Vagina (tissue), 2 donors: ENCODE measurements around the gene COL26A1. TPM values are rescaled to one million over a fixed set of nuclear protein-coding genes. Genes with fewer than 3 reads are reported as not detected.
A peak's percentile ranks its signal among the peaks of the same experiment; 100 is the strongest.
"Not testable (repeated sequence)": the region's sequence is repeated elsewhere in the genome, so short reads cannot be mapped to it uniquely, and the experiment has no call there.

Source experiments
- DNase-seq, 2 donors: peaks; one replicate each; pipeline ENCODE4 v3.0.0-alpha.2; 2017; ENCODE audit errors: extremely low spot score in 2 of 2
- H3K27ac ChIP-seq: fragments of 200-600 bp; sonication (generic); one replicate; pipeline ENCODE4 v1.5.1; 2019
- H3K27me3 ChIP-seq: fragments of 200-600 bp; sonication (generic); one replicate; pipeline ENCODE4 v1.5.1; 2019
- H3K36me3 ChIP-seq, 2 donors: fragments of 200-600 bp; sonication (generic); one replicate each; pipeline ENCODE4 v1.5.1; 2017 to 2019
- H3K4me1 ChIP-seq: fragments of 200-600 bp; sonication (generic); one replicate; pipeline ENCODE4 v1.5.1; 2019
- H3K4me3 ChIP-seq, 2 donors: fragments of 200-600 bp; sonication (generic); 1 replicate in 1 of 2; 2 replicates in 1 of 2; pipeline ENCODE4 v1.5.1; 2016 to 2019
- H3K9me3 ChIP-seq: fragments of 200-600 bp; sonication (generic); one replicate; pipeline ENCODE4 v1.5.1; 2019
- POLR2A ChIP-seq, 2 donors: fragments of 450-650 bp; IDR thresholded peaks; one replicate each; pipeline ENCODE4 v1.6.1; 2017; ENCODE audit warnings: antibody characterized with exemption in 2 of 2, mild to moderate bottlenecking in 2 of 2, moderate library complexity in 2 of 2
- POLR2AphosphoS5 ChIP-seq, 2 donors: sonication (generic); formaldehyde crosslinking; IDR thresholded peaks; one replicate each; pipeline ENCODE4 v1.9.0; 2017; ENCODE audit warnings: antibody characterized with exemption in 2 of 2, mild to moderate bottlenecking in 2 of 2, low read depth in 1 of 2; ENCODE audit not compliant: insufficient read depth in 1 of 2
- intact Hi-C: fragments of 100-400 bp; cut with DNase I; formaldehyde crosslinking; loops from one replicate; pipeline ENCODE4 v1.15.1; 2023
- total RNA-seq: library from RNA; depleted of rRNA; stranded (reverse); fragments of >200 nt; gene quantifications from one replicate; pipeline ENCODE4 v1.2.3, GENCODE V29; 2016
- TF ChIP-seq, protein P1 (sequence below), 3 experiments: fragments of 450-650 bp in 2 of 3; fragments of 200-600 bp in 1 of 3; sonication (generic) in 1 of 3; IDR thresholded peaks; one replicate each; pipeline ENCODE4 v1.5.1; 2017 to 2019; ENCODE audit warnings: antibody characterized with exemption in 3 of 3, mild to moderate bottlenecking in 2 of 3, moderate library complexity in 2 of 3

COL26A1 gene
- total RNA-seq, 1 donor from 2014 or later = not detected

DNA sequence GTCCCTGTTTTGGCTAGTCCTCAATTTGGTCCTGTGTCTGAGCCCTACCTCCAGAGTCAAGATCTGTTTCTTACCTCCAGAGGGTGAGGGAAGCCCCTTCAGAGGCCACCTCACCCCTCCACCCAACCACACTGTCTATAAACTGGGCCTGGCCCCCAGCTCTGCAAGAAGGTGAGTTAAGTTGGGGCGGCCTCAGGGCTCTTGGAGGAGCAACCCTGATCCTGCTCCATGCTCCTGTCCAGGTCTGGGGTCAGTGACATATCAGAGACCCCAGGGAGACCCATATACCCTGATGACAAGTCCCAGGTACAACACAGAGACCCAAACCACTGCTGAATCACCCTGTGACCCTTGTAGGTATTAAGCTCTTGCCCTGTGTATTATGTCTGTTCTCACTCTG lies 196.9 kb downstream of the COL26A1 start:
- Histone ChIP-seq H3K27me3 (no peaks in the 10 kb centered on the region), H3K9me3 (no peaks in the 10 kb centered on the region), H3K36me3 (no peaks in the 10 kb centered on the region), H3K4me3 (no peak overlapping the region), H3K4me1 (no peaks in the 10 kb centered on the region), H3K27ac (no peak overlapping the region)
- peak in 1 of 2 donors; percentile 72 for DNase-seq
- intact Hi-C loops = no loop called here
- TF ChIP-seq, protein P1, sequence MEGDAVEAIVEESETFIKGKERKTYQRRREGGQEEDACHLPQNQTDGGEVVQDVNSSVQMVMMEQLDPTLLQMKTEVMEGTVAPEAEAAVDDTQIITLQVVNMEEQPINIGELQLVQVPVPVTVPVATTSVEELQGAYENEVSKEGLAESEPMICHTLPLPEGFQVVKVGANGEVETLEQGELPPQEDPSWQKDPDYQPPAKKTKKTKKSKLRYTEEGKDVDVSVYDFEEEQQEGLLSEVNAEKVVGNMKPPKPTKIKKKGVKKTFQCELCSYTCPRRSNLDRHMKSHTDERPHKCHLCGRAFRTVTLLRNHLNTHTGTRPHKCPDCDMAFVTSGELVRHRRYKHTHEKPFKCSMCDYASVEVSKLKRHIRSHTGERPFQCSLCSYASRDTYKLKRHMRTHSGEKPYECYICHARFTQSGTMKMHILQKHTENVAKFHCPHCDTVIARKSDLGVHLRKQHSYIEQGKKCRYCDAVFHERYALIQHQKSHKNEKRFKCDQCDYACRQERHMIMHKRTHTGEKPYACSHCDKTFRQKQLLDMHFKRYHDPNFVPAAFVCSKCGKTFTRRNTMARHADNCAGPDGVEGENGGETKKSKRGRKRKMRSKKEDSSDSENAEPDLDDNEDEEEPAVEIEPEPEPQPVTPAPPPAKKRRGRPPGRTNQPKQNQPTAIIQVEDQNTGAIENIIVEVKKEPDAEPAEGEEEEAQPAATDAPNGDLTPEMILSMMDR (IDR thresholded peaks at IDR 0.05) = no peak
- TF ChIP-seq POLR2A (IDR thresholded peaks at IDR 0.05) = no peak
- no peak for TF ChIP-seq POLR2AphosphoS5 (IDR thresholded peaks at IDR 0.05; ENCODE audit: insufficient read depth in 1 of 2, low read depth in 1 of 2)

DNA sequence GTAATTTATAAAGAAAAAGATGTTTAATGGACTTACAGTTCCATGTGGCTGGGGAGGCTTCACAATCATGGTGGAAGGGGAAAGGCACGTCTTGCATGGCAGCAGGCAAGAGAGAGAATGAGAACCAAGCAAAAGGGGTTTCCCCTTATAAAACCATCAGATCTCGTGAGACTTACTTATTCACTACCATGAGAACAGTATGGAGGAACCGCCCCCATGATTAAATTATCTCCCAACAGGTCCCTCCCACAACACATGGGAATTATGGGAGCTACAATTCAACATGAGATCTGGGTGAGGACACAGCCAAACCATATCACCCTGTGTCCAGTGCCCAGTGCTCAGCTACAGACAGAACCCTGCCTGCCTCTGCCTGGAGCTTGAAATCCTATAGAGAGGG lies 197.3 kb downstream of the COL26A1 start:
- intact Hi-C loops, H3K27ac ChIP-seq, H3K4me1 ChIP-seq, H3K27me3 ChIP-seq, H3K36me3 ChIP-seq, H3K9me3 ChIP-seq, H3K4me3 ChIP-seq: not testable (repeated sequence)
- peak in 1 of 2 donors; percentile 14 for DNase-seq

DNA sequence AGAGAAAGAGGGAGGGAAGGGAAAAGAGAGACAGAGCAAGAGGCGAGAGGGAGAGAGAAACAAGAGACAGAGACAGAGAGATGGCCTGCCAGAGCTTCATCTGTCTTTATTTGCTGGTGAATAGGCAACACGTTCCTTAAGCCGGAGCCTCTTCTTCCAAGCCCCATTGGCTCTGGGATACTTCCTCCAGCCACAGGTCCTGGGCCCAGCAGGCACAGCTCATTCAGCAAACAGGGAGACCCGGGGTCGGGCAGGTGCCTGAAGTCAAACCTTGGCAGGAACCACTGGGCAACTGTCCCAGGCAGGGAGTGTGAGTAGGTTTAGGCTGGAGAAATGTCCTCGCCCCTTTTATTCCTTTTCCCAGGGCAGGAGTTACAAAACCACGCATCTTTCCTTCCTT lies 198.2 kb downstream of the COL26A1 start:
- Histone ChIP-seq H3K27me3 (no peaks in the 10 kb centered on the region), H3K36me3 (no peaks in the 10 kb centered on the region), H3K4me1 (no peaks in the 10 kb centered on the region), H3K4me3 (no peak overlapping the region), H3K9me3 (no peaks in the 10 kb centered on the region), H3K27ac (no peak overlapping the region)
- TF ChIP-seq POLR2A (IDR thresholded peaks at IDR 0.05) (no peak), POLR2AphosphoS5 (IDR thresholded peaks at IDR 0.05; ENCODE audit: insufficient read depth in 1 of 2, low read depth in 1 of 2) (no peak)
- TF ChIP-seq, protein P1 (IDR thresholded peaks at IDR 0.05) = no peak
- DNase-seq = peak in 1 of 2 donors; percentile 28
- intact Hi-C loops = no loop called here

DNA sequence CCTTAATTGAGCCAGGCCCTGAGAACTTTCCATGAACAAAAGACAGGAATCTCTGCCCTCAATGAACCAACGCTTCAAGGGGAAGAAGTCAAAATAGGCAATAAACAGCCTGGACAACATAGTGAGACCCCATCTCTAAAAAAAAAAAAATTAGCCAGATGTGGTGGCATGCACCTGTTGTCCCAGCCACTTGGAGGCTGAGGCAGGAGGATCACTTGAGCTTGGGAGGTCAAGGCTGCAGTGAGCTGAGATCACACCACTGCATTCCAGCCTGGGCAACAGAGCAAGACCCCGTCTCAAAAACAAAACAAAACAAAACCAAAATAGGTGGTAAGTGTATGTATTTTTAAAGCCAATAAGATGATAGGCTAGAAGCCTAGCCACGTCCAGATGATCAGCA lies 198.6 kb downstream of the COL26A1 start:
- intact Hi-C loops, H3K27me3 ChIP-seq, H3K4me1 ChIP-seq, H3K27ac ChIP-seq, H3K9me3 ChIP-seq, H3K36me3 ChIP-seq, DNase-seq, H3K4me3 ChIP-seq: not testable (repeated sequence)

DNA sequence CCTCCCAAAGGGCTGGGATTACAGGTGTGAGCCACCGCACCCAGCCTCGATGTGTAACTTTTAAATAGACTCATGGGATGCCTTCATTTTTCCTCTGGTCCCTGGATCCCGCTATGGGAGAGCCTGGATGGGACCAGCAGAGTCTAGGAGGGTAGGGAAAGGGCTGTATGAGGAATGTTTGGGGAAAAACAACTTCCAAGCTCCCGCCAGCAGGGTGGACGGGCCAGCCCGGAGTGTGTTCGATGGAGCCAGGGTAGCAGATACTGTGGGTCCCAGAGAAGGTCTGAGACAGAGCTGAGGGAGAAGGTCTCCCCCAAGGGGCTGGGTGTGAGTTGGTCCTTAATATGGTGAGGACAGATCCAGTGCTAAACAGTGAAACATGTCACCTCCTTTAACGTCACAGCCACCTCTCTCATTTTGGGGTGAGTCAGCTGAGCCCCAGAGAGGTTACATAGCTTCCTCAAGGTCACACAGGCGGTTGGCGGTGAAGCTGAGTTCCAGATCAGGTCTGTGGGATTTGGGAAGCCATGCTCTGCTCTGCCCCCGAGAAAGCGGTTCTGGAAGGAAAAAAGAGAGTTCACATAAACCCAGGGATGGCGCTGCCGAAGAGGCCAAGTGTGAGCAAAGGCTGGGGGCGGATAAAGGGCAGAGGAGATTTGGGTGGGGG lies 200.0 kb downstream of the COL26A1 start:
- no peaks in the 10 kb centered on the region for H3K9me3 ChIP-seq
- intact Hi-C loops = no loop called here
- peak in 1 of 2 donors; percentile 67 for DNase-seq
- no peaks in the 10 kb centered on the region for H3K36me3 ChIP-seq
- TF ChIP-seq POLR2AphosphoS5 (IDR thresholded peaks at IDR 0.05; ENCODE audit: insufficient read depth in 1 of 2, low read depth in 1 of 2) (no peak), POLR2A (IDR thresholded peaks at IDR 0.05) (no peak)
- TF ChIP-seq, protein P1 (IDR thresholded peaks at IDR 0.05) = no peak
- no peaks in the 10 kb centered on the region for H3K4me1 ChIP-seq
- no peak overlapping the region for H3K4me3 ChIP-seq
- no peaks in the 10 kb centered on the region for H3K27me3 ChIP-seq
- no peak overlapping the region for H3K27ac ChIP-seq

DNA sequence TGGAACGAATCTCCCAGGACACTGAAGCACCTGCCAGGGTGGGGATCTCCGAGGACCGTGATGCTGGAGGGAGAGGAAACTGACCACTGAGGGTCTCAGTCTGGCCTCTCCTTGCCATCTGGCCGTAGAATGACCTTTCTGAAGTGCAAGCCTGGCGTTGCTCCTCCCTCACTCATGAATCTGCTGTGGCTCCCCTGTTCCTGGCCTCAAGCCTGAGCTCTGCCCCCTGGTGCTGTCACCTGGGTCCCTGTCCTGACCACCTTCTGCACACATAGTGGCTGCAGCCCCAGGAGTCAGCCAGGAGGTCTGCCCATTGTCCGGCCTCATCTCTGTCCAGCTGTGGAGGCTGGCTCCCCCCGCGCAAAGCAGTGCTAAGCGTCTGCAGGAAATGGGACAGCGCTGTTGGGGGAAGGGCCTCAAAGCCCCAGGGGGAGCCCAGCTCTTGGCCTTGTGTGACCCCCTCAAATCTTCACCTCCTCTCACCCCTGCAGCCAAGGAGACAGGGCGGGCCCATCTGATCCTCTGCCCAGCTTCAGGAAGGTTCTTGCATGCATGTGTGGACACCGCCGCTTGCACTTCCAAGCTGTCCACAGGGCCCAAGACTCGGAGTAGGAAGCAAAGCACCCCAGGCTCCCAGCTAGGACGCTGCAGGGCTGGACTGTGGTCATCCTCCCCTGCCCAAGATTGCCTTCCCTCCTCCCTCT lies 200.7 kb downstream of the COL26A1 start:
- Histone ChIP-seq H3K4me3 (no peak overlapping the region), H3K36me3 (no peaks in the 10 kb centered on the region), H3K27me3 (no peaks in the 10 kb centered on the region), H3K9me3 (no peaks in the 10 kb centered on the region), H3K4me1 (no peaks in the 10 kb centered on the region), H3K27ac (no peak overlapping the region)
- TF ChIP-seq POLR2AphosphoS5 (IDR thresholded peaks at IDR 0.05; ENCODE audit: insufficient read depth in 1 of 2, low read depth in 1 of 2) = no peak
- TF ChIP-seq POLR2A (IDR thresholded peaks at IDR 0.05) = no peak
- TF ChIP-seq, protein P1 (IDR thresholded peaks at IDR 0.05) = no peak
- intact Hi-C loops = no loop called here
- DNase-seq = peak in 1 of 2 donors; percentile 91
